ENCODE results near the gene SLC30A7.
"Not testable (repeated sequence)": the region's sequence is repeated elsewhere in the genome, so short reads cannot be mapped to it uniquely, and the experiment has no call there.

The SLC30A7 gene

GRCh38 chr1:100866901-100867206 lies 29.0 kb upstream of the SLC30A7 start:
- Histone ChIP-seq H3K4me3 (ENCODE audit: low read depth, low read length) (no peak overlapping the region), H3K79me2 (ENCODE audit: control insufficient read depth, insufficient read depth, low read length, unreplicated experiment) (no peaks in the 10 kb centered on the region), H2AFZ (ENCODE audit: low read length, unreplicated experiment) (peak overlapping the region; percentile 45), H3K4me1 (ENCODE audit: control insufficient read depth, insufficient read depth, low read length, unreplicated experiment) (peaks cover 25% of the 10 kb centered on the region), H3K36me3 (ENCODE audit: insufficient read depth, low read length) (no peaks in the 10 kb centered on the region), H3K27me3 (ENCODE audit: insufficient read depth, low read length) (no peaks in the 10 kb centered on the region), H3K27ac (ENCODE audit: low read depth, low read length) (no peak overlapping the region)

GRCh38 chr1:100868364-100868995 lies 27.4 kb upstream of the SLC30A7 start:
- Histone ChIP-seq H3K27me3 (ENCODE audit: insufficient read depth, low read length) (no peaks in the 10 kb centered on the region), H3K36me3 (ENCODE audit: insufficient read depth, low read length) (no peaks in the 10 kb centered on the region), H3K4me3 (ENCODE audit: low read depth, low read length) (peak overlapping the region; percentile 68), H3K79me2 (ENCODE audit: control insufficient read depth, insufficient read depth, low read length, unreplicated experiment) (no peaks in the 10 kb centered on the region), H3K27ac (ENCODE audit: low read depth, low read length) (no peak overlapping the region), H2AFZ (ENCODE audit: low read length, unreplicated experiment) (peak overlapping the region; percentile 89), H3K4me1 (ENCODE audit: control insufficient read depth, insufficient read depth, low read length, unreplicated experiment) (peaks cover 14% of the 10 kb centered on the region)

GRCh38 chr1:100869996-100870395 lies 25.9 kb upstream of the SLC30A7 start:
- no peaks in the 10 kb centered on the region for H3K79me2 ChIP-seq (ENCODE audit: control insufficient read depth, insufficient read depth, low read length, unreplicated experiment)
- no peak overlapping the region for H3K27ac ChIP-seq (ENCODE audit: low read depth, low read length)
- no peaks in the 10 kb centered on the region for H3K36me3 ChIP-seq (ENCODE audit: insufficient read depth, low read length)
- no peaks in the 10 kb centered on the region for H3K27me3 ChIP-seq (ENCODE audit: insufficient read depth, low read length)
- no peak overlapping the region for H2AFZ ChIP-seq (ENCODE audit: low read length, unreplicated experiment)
- H3K4me1 ChIP-seq (ENCODE audit: control insufficient read depth, insufficient read depth, low read length, unreplicated experiment): peaks cover 14% of the 10 kb centered on the region
- H3K4me3 ChIP-seq (ENCODE audit: low read depth, low read length): no peak overlapping the region

- no peaks in the 10 kb centered on the region for H3K79me2 ChIP-seq (ENCODE audit: control insufficient read depth, insufficient read depth, low read length, unreplicated experiment)
- no peak overlapping the region for H3K27ac ChIP-seq (ENCODE audit: low read depth, low read length)
- H2AFZ ChIP-seq (ENCODE audit: low read length, unreplicated experiment): no peak overlapping the region
- no peaks in the 10 kb centered on the region for H3K27me3 ChIP-seq (ENCODE audit: insufficient read depth, low read length)
- H3K4me3 ChIP-seq (ENCODE audit: low read depth, low read length): no peak overlapping the region
- no peaks in the 10 kb centered on the region for H3K4me1 ChIP-seq (ENCODE audit: control insufficient read depth, insufficient read depth, low read length, unreplicated experiment)
- no peaks in the 10 kb centered on the region for H3K36me3 ChIP-seq (ENCODE audit: insufficient read depth, low read length)
Measured at GRCh38 chr1:100874433-100874832, 21.5 kb upstream of the SLC30A7 start.

- Histone ChIP-seq H3K4me3 (ENCODE audit: low read depth, low read length) (no peak overlapping the region), H3K36me3 (ENCODE audit: insufficient read depth, low read length) (no peaks in the 10 kb centered on the region), H3K27ac (ENCODE audit: low read depth, low read length) (no peak overlapping the region), H3K4me1 (ENCODE audit: control insufficient read depth, insufficient read depth, low read length, unreplicated experiment) (no peaks in the 10 kb centered on the region), H3K27me3 (ENCODE audit: insufficient read depth, low read length) (no peaks in the 10 kb centered on the region), H3K79me2 (ENCODE audit: control insufficient read depth, insufficient read depth, low read length, unreplicated experiment) (no peaks in the 10 kb centered on the region), H2AFZ (ENCODE audit: low read length, unreplicated experiment) (no peak overlapping the region)
Measured at GRCh38 chr1:100875228-100875627, 20.7 kb upstream of the SLC30A7 start.

GRCh38 chr1:100876291-100876690 lies 19.6 kb upstream of the SLC30A7 start:
- no peaks in the 10 kb centered on the region for H3K4me1 ChIP-seq (ENCODE audit: control insufficient read depth, insufficient read depth, low read length, unreplicated experiment)
- H3K27ac ChIP-seq (ENCODE audit: low read depth, low read length): no peak overlapping the region
- H2AFZ ChIP-seq (ENCODE audit: low read length, unreplicated experiment): no peak overlapping the region
- H3K36me3 ChIP-seq (ENCODE audit: insufficient read depth, low read length): no peaks in the 10 kb centered on the region
- no peaks in the 10 kb centered on the region for H3K27me3 ChIP-seq (ENCODE audit: insufficient read depth, low read length)
- H3K4me3 ChIP-seq (ENCODE audit: low read depth, low read length): no peak overlapping the region
- H3K79me2 ChIP-seq (ENCODE audit: control insufficient read depth, insufficient read depth, low read length, unreplicated experiment): no peaks in the 10 kb centered on the region

- no peaks in the 10 kb centered on the region for H3K79me2 ChIP-seq (ENCODE audit: control insufficient read depth, insufficient read depth, low read length, unreplicated experiment)
- H3K27me3 ChIP-seq (ENCODE audit: insufficient read depth, low read length): no peaks in the 10 kb centered on the region
- H3K27ac ChIP-seq (ENCODE audit: low read depth, low read length): no peak overlapping the region
- H2AFZ ChIP-seq (ENCODE audit: low read length, unreplicated experiment): no peak overlapping the region
- no peaks in the 10 kb centered on the region for H3K36me3 ChIP-seq (ENCODE audit: insufficient read depth, low read length)
- no peak overlapping the region for H3K4me3 ChIP-seq (ENCODE audit: low read depth, low read length)
- peaks cover 12% of the 10 kb centered on the region for H3K4me1 ChIP-seq (ENCODE audit: control insufficient read depth, insufficient read depth, low read length, unreplicated experiment)
Measured at GRCh38 chr1:100879422-100879821, 16.5 kb upstream of the SLC30A7 start.

- H3K36me3 ChIP-seq (ENCODE audit: insufficient read depth, low read length): no peaks in the 10 kb centered on the region
- no peak overlapping the region for H2AFZ ChIP-seq (ENCODE audit: low read length, unreplicated experiment)
- no peak overlapping the region for H3K27ac ChIP-seq (ENCODE audit: low read depth, low read length)
- H3K27me3 ChIP-seq (ENCODE audit: insufficient read depth, low read length): no peaks in the 10 kb centered on the region
- no peaks in the 10 kb centered on the region for H3K79me2 ChIP-seq (ENCODE audit: control insufficient read depth, insufficient read depth, low read length, unreplicated experiment)
- no peak overlapping the region for H3K4me3 ChIP-seq (ENCODE audit: low read depth, low read length)
- peaks cover 12% of the 10 kb centered on the region for H3K4me1 ChIP-seq (ENCODE audit: control insufficient read depth, insufficient read depth, low read length, unreplicated experiment)
Measured at GRCh38 chr1:100881687-100882086, 14.2 kb upstream of the SLC30A7 start.

GRCh38 chr1:100882698-100883097 lies 13.2 kb upstream of the SLC30A7 start:
- peaks cover 12% of the 10 kb centered on the region for H3K4me1 ChIP-seq (ENCODE audit: control insufficient read depth, insufficient read depth, low read length, unreplicated experiment)
- H3K27me3 ChIP-seq (ENCODE audit: insufficient read depth, low read length): no peaks in the 10 kb centered on the region
- no peaks in the 10 kb centered on the region for H3K79me2 ChIP-seq (ENCODE audit: control insufficient read depth, insufficient read depth, low read length, unreplicated experiment)
- H3K4me3 ChIP-seq (ENCODE audit: low read depth, low read length): no peak overlapping the region
- H2AFZ ChIP-seq (ENCODE audit: low read length, unreplicated experiment): no peak overlapping the region
- no peaks in the 10 kb centered on the region for H3K36me3 ChIP-seq (ENCODE audit: insufficient read depth, low read length)
- no peak overlapping the region for H3K27ac ChIP-seq (ENCODE audit: low read depth, low read length)

- no peak overlapping the region for H3K27ac ChIP-seq (ENCODE audit: low read depth, low read length)
- H3K27me3 ChIP-seq (ENCODE audit: insufficient read depth, low read length): no peaks in the 10 kb centered on the region
- H3K79me2 ChIP-seq (ENCODE audit: control insufficient read depth, insufficient read depth, low read length, unreplicated experiment): no peaks in the 10 kb centered on the region
- 0 out of 2 replicates have a peak, but pooled peaks cover 3% of the 10 kb centered on the region for H3K36me3 ChIP-seq (ENCODE audit: insufficient read depth, low read length)
- peaks cover 12% of the 10 kb centered on the region for H3K4me1 ChIP-seq (ENCODE audit: control insufficient read depth, insufficient read depth, low read length, unreplicated experiment)
- H2AFZ ChIP-seq (ENCODE audit: low read length, unreplicated experiment): no peak overlapping the region
- no peak overlapping the region for H3K4me3 ChIP-seq (ENCODE audit: low read depth, low read length)
Measured at GRCh38 chr1:100883963-100884362, 11.9 kb upstream of the SLC30A7 start.

GRCh38 chr1:100889007-100889406 lies 6.9 kb upstream of the SLC30A7 start:
- not testable (repeated sequence) for H2AFZ ChIP-seq (ENCODE audit: low read length, unreplicated experiment)

More at GRCh38 chr1:100889007-100889406, 6.9 kb upstream of the SLC30A7 start:
- H3K27me3 ChIP-seq (ENCODE audit: insufficient read depth, low read length); H3K36me3 ChIP-seq (ENCODE audit: insufficient read depth, low read length); H3K4me3 ChIP-seq (ENCODE audit: low read depth, low read length); H3K27ac ChIP-seq (ENCODE audit: low read depth, low read length): not testable (repeated sequence)
- Histone ChIP-seq H3K4me1 (ENCODE audit: control insufficient read depth, insufficient read depth, low read length, unreplicated experiment) (peaks cover 18% of the 10 kb centered on the region), H3K79me2 (ENCODE audit: control insufficient read depth, insufficient read depth, low read length, unreplicated experiment) (peaks cover 28% of the 10 kb centered on the region)
